ENCODE results near the gene HLA-DMB. TPM values are rescaled to one million over a fixed set of nuclear protein-coding genes. Genes with fewer than 3 reads are reported as not detected.

The HLA-DMB gene
- total RNA-seq, 1 experiment from 2014 or later: 3.3 TPM

DNA sequence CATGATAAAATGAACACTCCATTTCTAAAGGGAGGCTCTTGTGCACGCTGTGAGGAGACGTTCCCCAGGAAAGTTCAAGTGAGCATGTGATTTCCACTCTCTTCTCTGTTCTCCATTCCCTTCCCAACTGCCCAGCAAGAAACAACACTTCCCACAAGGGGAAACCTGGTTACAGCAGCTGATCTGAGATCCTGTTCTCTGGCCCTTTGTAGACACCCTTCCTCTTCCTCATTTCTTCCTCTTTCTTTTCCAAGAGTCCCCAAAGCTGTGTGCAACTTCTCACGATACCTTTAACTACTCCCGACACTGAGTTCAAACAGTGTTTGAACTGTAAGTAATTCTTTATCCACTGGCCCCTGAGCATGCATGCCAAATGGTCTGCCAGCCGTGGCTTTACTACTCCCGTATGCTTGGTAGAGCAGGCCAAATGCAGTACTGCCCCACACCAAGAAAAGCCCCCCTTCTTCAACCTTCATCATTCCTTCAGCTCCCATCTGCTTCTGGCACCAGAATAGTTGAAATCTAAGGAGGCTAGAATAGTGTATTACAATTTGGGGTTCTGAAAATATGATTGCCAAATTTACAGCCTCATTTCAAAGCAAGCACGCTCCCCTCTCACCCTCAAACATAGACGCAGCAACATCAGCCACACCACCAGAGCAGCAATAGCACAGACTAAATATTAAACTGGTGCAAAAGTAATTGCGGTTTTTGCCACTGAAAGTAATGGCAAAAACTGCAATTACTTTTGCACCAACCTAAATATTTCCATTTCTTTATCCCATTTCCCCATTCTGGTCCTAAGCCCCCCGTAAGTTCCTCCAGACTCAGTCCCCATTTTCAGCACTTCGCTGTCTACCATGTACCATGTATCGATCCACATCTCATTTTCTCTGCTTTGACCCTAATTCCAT lies 4.3 kb downstream of the HLA-DMB start:
- Histone ChIP-seq H3K36me3 (ENCODE audit: control insufficient read depth in 1 of 2, insufficient read depth in 2 of 2, low read length in 2 of 2) (no peaks in the 10 kb centered on the region), H3K4me3 (replicated peaks in 1 of 2; ENCODE audit: low read depth in 1 of 2, low read length in 2 of 2) (no peak overlapping the region), H3K27me3 (ENCODE audit: insufficient read depth, low read length) (no peaks in the 10 kb centered on the region), H3K9ac (ENCODE audit: low read length) (no peak overlapping the region), H3K9me3 (ENCODE audit: control insufficient read depth in 1 of 2, insufficient read depth in 1 of 2, low read depth in 1 of 2, low read length in 2 of 2) (no peaks in the 10 kb centered on the region), H3K27ac (ENCODE audit: low read depth, low read length) (no peak overlapping the region), H4K20me1 (ENCODE audit: insufficient read depth) (no peaks in the 10 kb centered on the region), H3K4me1 (ENCODE audit: control insufficient read depth in 1 of 2, insufficient read depth in 2 of 2, low read length in 2 of 2) (peaks cover 4 to 11% of the 10 kb centered on the region in 2 experiments; a peak in 3 of 4 replicates), H3K4me2 (ENCODE audit: low read length) (no peak overlapping the region), H3K79me2 (ENCODE audit: insufficient read depth, low read length) (no peaks in the 10 kb centered on the region), H3K9me2 (ENCODE audit: insufficient read depth) (no peaks in the 10 kb centered on the region), H2AFZ (ENCODE audit: low read depth, low read length, poor library complexity, severe bottlenecking) (no peak overlapping the region)
- DNase-seq (ENCODE audit: low read depth, low spot score): no peak
- ATAC-seq: no peak
- RAD21 ChIA-PET (ENCODE audit: low non-redundant PET in 1 of 2, low total read pairs in 2 of 2, uncharacterized antibody in 2 of 2, unreplicated experiment in 2 of 2): no interaction called here
- POLR2A ChIA-PET: interaction anchor here (0.6 kb wide), 1 partner anchor 270 kb away, joined by 3 read pairs; no protein-coding TSS in a partner anchor
- no TSS peak for BruUV-seq (replicated peaks)
- CTCF ChIA-PET: no interaction called here
- TF ChIP-seq POLR2A (IDR thresholded peaks at IDR 0.05; ENCODE audit: borderline replicate concordance, extremely low read depth, insufficient read depth, insufficient read length): no peak
- TF ChIP-seq FOSL1 (IDR thresholded peaks at IDR 0.05; ENCODE audit: low read depth): no peak
- no peak for TF ChIP-seq YY1 (IDR thresholded peaks at IDR 0.05; ENCODE audit: extremely low read depth, insufficient replicate concordance, low read depth, low read length)
- intact Hi-C loops (cut with micrococcal nuclease): no loop called here

DNA sequence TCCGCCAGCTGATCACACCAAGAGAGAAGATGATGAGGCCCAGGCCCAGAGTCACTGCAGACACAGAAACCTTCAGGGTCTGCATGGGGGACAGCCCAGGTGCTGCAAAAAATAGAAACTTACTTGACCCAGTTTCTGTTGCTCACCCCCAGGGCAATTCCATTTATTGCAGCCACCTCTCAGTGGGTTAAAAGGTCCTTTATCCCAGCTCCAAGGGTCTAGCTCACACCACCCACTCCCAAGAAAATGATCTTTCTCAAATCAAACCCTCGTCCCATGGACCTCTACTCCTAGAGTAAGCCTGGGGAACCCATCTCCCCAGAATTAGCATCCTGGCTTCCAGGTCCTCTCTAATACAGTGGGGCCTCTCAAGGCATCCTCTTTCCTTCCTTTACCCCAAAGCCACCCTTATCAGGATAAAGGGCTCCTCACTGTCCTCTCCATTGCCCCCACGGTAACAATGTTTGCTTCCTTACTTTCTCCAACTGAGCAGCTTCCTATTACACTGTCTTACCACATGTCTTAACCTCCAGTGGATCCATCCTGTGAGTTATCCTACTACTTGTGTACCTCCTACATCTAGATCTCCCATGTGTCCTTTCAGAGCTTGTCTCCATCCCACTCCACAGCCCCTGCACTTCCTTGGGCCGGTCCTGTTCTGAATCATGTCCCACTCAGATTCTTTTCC lies 5.1 kb downstream of the HLA-DMB start:
- Histone ChIP-seq H3K4me1 (ENCODE audit: control insufficient read depth in 1 of 2, insufficient read depth in 2 of 2, low read length in 2 of 2) (peaks cover 0 to 5% of the 10 kb centered on the region in 2 experiments; a peak in 2 of 4 replicates), H2AFZ (ENCODE audit: low read depth, low read length, poor library complexity, severe bottlenecking) (no peak overlapping the region), H3K9me3 (ENCODE audit: control insufficient read depth in 1 of 2, insufficient read depth in 1 of 2, low read depth in 1 of 2, low read length in 2 of 2) (no peaks in the 10 kb centered on the region), H3K9me2 (ENCODE audit: insufficient read depth) (no peaks in the 10 kb centered on the region), H3K36me3 (ENCODE audit: control insufficient read depth in 1 of 2, insufficient read depth in 2 of 2, low read length in 2 of 2) (no peaks in the 10 kb centered on the region), H3K27me3 (ENCODE audit: insufficient read depth, low read length) (no peaks in the 10 kb centered on the region), H4K20me1 (ENCODE audit: insufficient read depth) (no peaks in the 10 kb centered on the region), H3K9ac (ENCODE audit: low read length) (no peak overlapping the region), H3K79me2 (ENCODE audit: insufficient read depth, low read length) (no peaks in the 10 kb centered on the region), H3K4me3 (replicated peaks in 1 of 2; ENCODE audit: low read depth in 1 of 2, low read length in 2 of 2) (no peak overlapping the region), H3K27ac (ENCODE audit: low read depth, low read length) (no peak overlapping the region), H3K4me2 (ENCODE audit: low read length) (no peak overlapping the region)
- BruUV-seq (replicated peaks): no TSS peak
- CTCF ChIA-PET: no interaction called here
- intact Hi-C loops (cut with micrococcal nuclease): no loop called here
- POLR2A ChIA-PET: no interaction called here
- no peak for ATAC-seq
- no peak for DNase-seq (ENCODE audit: low read depth, low spot score)
- RAD21 ChIA-PET (ENCODE audit: low non-redundant PET in 1 of 2, low total read pairs in 2 of 2, uncharacterized antibody in 2 of 2, unreplicated experiment in 2 of 2): no interaction called here
- TF ChIP-seq RAD21 (IDR thresholded peaks at IDR 0.05; ENCODE audit: low read depth) (no peak), CEBPB (IDR thresholded peaks at IDR 0.05; ENCODE audit: low read depth) (no peak), ZFX (IDR thresholded peaks at IDR 0.05) (no peak), TCF7L2 (IDR thresholded peaks at IDR 0.05; ENCODE audit: borderline replicate concordance, extremely low read depth, insufficient read depth, insufficient read length) (no peak), FOSL1 (IDR thresholded peaks at IDR 0.05; ENCODE audit: low read depth) (no peak), YY1 (IDR thresholded peaks at IDR 0.05; ENCODE audit: extremely low read depth, insufficient replicate concordance, low read depth, low read length) (no peak), EZH2 (IDR thresholded peaks at IDR 0.05) (no peak), CBX3 (IDR thresholded peaks at IDR 0.05; ENCODE audit: low read depth) (no peak), SP1 (IDR thresholded peaks at IDR 0.05; ENCODE audit: low read depth) (no peak)
- TF ChIP-seq, protein P1, sequence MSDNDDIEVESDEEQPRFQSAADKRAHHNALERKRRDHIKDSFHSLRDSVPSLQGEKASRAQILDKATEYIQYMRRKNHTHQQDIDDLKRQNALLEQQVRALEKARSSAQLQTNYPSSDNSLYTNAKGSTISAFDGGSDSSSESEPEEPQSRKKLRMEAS (IDR thresholded peaks at IDR 0.05): no peak
- TF ChIP-seq, protein P2, sequence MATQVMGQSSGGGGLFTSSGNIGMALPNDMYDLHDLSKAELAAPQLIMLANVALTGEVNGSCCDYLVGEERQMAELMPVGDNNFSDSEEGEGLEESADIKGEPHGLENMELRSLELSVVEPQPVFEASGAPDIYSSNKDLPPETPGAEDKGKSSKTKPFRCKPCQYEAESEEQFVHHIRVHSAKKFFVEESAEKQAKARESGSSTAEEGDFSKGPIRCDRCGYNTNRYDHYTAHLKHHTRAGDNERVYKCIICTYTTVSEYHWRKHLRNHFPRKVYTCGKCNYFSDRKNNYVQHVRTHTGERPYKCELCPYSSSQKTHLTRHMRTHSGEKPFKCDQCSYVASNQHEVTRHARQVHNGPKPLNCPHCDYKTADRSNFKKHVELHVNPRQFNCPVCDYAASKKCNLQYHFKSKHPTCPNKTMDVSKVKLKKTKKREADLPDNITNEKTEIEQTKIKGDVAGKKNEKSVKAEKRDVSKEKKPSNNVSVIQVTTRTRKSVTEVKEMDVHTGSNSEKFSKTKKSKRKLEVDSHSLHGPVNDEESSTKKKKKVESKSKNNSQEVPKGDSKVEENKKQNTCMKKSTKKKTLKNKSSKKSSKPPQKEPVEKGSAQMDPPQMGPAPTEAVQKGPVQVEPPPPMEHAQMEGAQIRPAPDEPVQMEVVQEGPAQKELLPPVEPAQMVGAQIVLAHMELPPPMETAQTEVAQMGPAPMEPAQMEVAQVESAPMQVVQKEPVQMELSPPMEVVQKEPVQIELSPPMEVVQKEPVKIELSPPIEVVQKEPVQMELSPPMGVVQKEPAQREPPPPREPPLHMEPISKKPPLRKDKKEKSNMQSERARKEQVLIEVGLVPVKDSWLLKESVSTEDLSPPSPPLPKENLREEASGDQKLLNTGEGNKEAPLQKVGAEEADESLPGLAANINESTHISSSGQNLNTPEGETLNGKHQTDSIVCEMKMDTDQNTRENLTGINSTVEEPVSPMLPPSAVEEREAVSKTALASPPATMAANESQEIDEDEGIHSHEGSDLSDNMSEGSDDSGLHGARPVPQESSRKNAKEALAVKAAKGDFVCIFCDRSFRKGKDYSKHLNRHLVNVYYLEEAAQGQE (IDR thresholded peaks at IDR 0.05; ENCODE audit: low read depth): no peak
